ENCODE measurements around the gene MYCBPAP. TPM values are rescaled to one million over a fixed set of nuclear protein-coding genes. Genes with fewer than 3 reads are reported as not detected.

Gene MYCBPAP
- total and polyA plus RNA-seq, 2 donors (not counting 3 experiments of a cell fraction or from before 2014, with no cell fraction given) = 0.40 to 0.66 TPM

GRCh38 chr17:50538549-50539410 is 30.5 kb downstream of the MYCBPAP start:
- no peak overlapping the region for H3K27ac ChIP-seq (ENCODE audit: insufficient read depth, low read depth, low read length)
- H3K9me1 ChIP-seq (replicated peaks; ENCODE audit: control insufficient read depth, extremely low read depth, insufficient read depth, low read length) = no peaks in the 10 kb centered on the region
- intact Hi-C loops (cut with micrococcal nuclease) (no loop called here), dilution Hi-C loops (cut with MboI; ENCODE audit: extremely low pct_ligation_motif_present, low sequenced_read_pairs) (no loop called here)
- no peak for FAIRE-seq
- no peak overlapping the region for H3K9ac ChIP-seq (replicated peaks; ENCODE audit: extremely low read depth, insufficient read depth, low read length)
- CTCF ChIA-PET = interaction anchor here (1.5 to 1.9 kb wide), 2 partner anchors 30 to 60 kb away, joined by 3 to 4 read pairs; partner anchors contain the start of gene RSAD1
- no TSS peak for BruUV-seq (replicated peaks)
- no peak overlapping the region for H3K4me3 ChIP-seq (replicated peaks in 1 of 3; ENCODE audit: insufficient read depth in 1 of 3, low read depth in 1 of 3, low read length in 3 of 3)
- POLR2A ChIA-PET = no interaction called here
- H2AFZ ChIP-seq (ENCODE audit: low read depth, low read length) = no peak overlapping the region
- no peaks in the 10 kb centered on the region for H3K36me3 ChIP-seq (ENCODE audit: control insufficient read depth in 2 of 2, extremely low read depth in 1 of 2, insufficient read depth in 2 of 2, low read length in 2 of 2)
- no peaks in the 10 kb centered on the region for H4K20me1 ChIP-seq (replicated peaks; ENCODE audit: control insufficient read depth, extremely low read depth, insufficient read depth, low read length)
- no peaks in the 10 kb centered on the region for H3K79me2 ChIP-seq (ENCODE audit: control insufficient read depth, insufficient read depth, low read length)
- H3K27me3 ChIP-seq (ENCODE audit: control insufficient read depth in 2 of 2, insufficient read depth in 2 of 2, low read length in 2 of 2) = no peaks in the 10 kb centered on the region
- TF ChIP-seq FOS (IDR thresholded peaks at IDR 0.05; ENCODE audit: borderline replicate concordance, insufficient read depth, low read length) (no peak), JUN (IDR thresholded peaks at IDR 0.05; ENCODE audit: borderline replicate concordance, insufficient read depth, insufficient read length, low read depth) (no peak), MYC (IDR thresholded peaks at IDR 0.05; ENCODE audit: low read depth, low read length) (no peak), GATA2 (IDR thresholded peaks at IDR 0.05; ENCODE audit: insufficient read depth, insufficient read length, low read depth, low read length) (no peak), CTCF (IDR thresholded peaks at IDR 0.05; ENCODE audit: extremely low read depth in 1 of 2, insufficient read depth in 1 of 2, low read depth in 1 of 2, low read length in 2 of 2) (no peak), MAX (IDR thresholded peaks at IDR 0.05; ENCODE audit: insufficient read depth, insufficient read length) (no peak), POLR2AphosphoS5 (IDR thresholded peaks at IDR 0.05; ENCODE audit: insufficient read depth, low read depth, low read length) (no peak), POLR2A (IDR thresholded peaks at IDR 0.05; ENCODE audit: low read depth, low read length) (no peak), EZH2 (IDR thresholded peaks at IDR 0.05; ENCODE audit: borderline replicate concordance, low read depth, low read length, severe bottlenecking) (no peak)
- no peak overlapping the region for H3K4me2 ChIP-seq (ENCODE audit: insufficient read depth, low read length)
- H3K4me1 ChIP-seq (ENCODE audit: control insufficient read depth, extremely low read depth, insufficient read depth, low read length) = peaks cover 10% of the 10 kb centered on the region
- no peak for DNase-seq (ENCODE audit: low read depth, low spot score)
- H3K9me3 ChIP-seq (replicated peaks; ENCODE audit: control insufficient read depth, insufficient read depth, low read length) = no peaks in the 10 kb centered on the region

Measured in endothelial cell of umbilical vein (primary cell).